Gastroesophageal sphincter (tissue), 3 donors: ENCODE data around the gene LMBRD1.

Experiments
- EP300 ChIP-seq: sonication (generic); formaldehyde crosslinking; IDR thresholded peaks from one replicate; pipeline ENCODE4 v1.6.1; 2017; ENCODE audit warnings: antibody characterized with exemption, mild to moderate bottlenecking
- POLR2A ChIP-seq, 2 donors: fragments of 450-650 bp; IDR thresholded peaks; one replicate each; pipeline ENCODE4 v1.6.1; 2017; ENCODE audit warnings: antibody characterized with exemption in 2 of 2, mild to moderate bottlenecking in 2 of 2, moderate library complexity in 1 of 2
- TF ChIP-seq, protein P1 (sequence below), 4 experiments: fragments of 200-600 bp in 2 of 4; fragments of 450-650 bp in 2 of 4; sonication (generic) in 1 of 4; IDR thresholded peaks; one replicate each; pipeline ENCODE4 v1.5.1; 2017 to 2019; ENCODE audit warnings: antibody characterized with exemption in 4 of 4, mild to moderate bottlenecking in 2 of 4, moderate library complexity in 2 of 4

DNA sequence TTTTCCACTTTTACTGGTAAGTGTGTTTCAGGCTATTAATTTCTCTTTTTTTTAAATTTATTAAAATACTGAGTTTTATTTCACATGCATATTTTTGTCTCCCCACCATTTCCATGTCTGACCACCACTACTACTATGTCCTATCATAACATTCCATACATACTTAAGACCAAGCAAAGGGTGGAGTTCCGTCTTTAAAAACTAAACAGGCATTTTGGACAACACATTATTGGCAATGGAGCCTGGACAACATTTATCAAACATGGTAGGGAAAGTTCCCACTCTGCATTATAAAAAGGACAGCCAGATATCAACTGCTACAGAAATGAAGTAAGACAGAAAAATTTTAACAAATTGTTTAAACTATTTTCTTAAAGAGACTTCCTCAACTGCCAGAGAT lies 91.9 kb downstream of the LMBRD1 start:
- TF ChIP-seq, protein P1, sequence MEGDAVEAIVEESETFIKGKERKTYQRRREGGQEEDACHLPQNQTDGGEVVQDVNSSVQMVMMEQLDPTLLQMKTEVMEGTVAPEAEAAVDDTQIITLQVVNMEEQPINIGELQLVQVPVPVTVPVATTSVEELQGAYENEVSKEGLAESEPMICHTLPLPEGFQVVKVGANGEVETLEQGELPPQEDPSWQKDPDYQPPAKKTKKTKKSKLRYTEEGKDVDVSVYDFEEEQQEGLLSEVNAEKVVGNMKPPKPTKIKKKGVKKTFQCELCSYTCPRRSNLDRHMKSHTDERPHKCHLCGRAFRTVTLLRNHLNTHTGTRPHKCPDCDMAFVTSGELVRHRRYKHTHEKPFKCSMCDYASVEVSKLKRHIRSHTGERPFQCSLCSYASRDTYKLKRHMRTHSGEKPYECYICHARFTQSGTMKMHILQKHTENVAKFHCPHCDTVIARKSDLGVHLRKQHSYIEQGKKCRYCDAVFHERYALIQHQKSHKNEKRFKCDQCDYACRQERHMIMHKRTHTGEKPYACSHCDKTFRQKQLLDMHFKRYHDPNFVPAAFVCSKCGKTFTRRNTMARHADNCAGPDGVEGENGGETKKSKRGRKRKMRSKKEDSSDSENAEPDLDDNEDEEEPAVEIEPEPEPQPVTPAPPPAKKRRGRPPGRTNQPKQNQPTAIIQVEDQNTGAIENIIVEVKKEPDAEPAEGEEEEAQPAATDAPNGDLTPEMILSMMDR (IDR thresholded peaks at IDR 0.05), result no peak
- TF ChIP-seq EP300, result no peak
- no peak for TF ChIP-seq POLR2A (IDR thresholded peaks at IDR 0.05)
